Fibroblast of skin of scalp (primary cell): ENCODE data around the gene SRRT.
"Not testable (repeated sequence)": the region's sequence is repeated elsewhere in the genome, so short reads cannot be mapped to it uniquely, and the experiment has no call there.

Experiments used
- DNase-seq: peaks from one replicate; pipeline ENCODE4 v3.0.0-alpha.2; 2013

SRRT gene

GRCh38 chr7:100854146-100854895, 20.6 kb upstream of the SRRT start:
- no peak for DNase-seq

DNA sequence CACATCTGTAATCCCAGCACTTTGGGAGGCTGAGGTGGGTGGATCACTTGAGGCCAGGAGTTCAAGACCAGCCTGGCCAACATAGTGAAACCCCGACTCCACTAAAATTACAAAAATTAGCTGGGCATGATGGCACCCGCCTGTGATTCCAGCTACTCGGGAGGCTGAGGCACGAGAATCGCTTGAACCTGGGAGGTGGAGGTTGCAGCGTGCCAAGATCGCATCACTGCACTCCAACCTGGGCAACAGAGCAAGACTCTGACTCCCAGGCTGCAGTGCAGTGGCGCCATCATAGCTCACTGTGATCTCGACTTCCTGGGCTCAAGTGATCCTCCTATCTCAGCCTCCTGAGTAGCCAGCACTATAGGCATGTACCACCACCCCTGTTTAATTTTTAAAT, 20.0 kb upstream of the SRRT start:
- DNase-seq = not testable (repeated sequence)

- no peak for DNase-seq
Measured at GRCh38 chr7:100855515-100855914, 19.4 kb upstream of the SRRT start.

- no peak for DNase-seq
Measured at GRCh38 chr7:100856871-100857282, 18.0 kb upstream of the SRRT start.

DNA sequence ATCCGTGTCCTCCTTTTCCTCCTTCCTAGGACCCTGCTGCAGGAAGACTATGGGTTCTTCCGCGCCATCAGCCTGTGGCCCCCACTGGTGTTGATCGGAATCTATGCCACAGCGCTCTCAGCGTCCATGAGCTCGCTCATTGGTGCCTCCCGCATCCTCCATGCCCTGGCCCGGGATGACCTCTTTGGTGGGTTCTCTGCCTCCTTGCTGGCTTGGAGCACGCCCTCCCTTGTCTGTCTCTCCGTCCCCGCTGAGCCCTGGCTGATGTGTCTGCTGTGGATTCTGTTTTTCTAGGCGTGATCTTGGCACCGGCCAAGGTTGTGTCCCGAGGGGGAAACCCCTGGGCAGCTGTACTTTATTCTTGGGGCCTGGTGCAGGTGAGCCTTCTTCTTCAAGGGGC, 15.0 kb upstream of the SRRT start:
- no peak for DNase-seq

- no peak for DNase-seq
Measured at GRCh38 chr7:100860702-100861615, 13.9 kb upstream of the SRRT start.

DNA sequence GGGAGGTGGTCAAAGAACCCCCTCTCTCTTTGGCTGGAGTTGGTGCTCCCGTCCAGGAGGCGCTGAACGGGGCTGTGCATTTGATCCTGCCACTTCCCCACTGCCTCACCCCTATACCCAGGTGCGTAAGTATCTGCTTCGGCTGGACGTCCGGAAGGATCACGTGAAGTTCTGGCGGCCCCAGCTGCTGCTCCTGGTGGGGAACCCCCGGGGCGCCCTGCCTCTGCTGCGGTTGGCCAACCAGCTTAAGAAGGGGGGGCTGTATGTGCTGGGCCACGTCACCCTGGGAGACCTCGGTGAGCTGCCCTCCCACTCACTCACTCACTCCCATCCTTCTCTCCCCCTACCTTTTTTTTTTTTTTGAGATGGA, 13.3 kb upstream of the SRRT start:
- no peak for DNase-seq

DNA sequence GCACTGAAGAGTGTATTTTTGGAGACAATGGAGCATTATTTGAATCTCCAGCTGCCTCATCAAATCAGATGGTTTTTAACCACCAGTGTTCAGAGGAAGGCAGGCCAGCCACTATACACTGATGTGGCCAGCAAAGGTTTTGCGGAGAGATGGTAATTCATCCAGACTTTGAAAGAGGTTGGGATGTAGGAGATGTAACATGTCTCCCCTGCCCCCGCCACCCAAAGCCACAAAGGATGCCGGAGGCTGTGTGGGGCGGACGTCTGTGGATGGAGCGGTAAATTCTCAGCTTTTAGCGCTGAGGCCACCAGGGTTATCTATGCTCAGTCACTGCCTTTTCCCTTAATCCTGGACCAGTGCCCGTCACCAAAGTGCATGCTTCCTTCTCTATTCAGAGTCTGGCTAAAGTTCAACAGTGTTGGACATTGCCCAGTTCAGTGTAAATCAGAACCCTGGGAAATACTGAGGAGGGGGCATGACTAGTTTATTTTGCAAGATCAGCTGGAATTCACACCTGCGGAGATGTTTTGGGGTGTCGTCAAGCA, 11.4 kb upstream of the SRRT start:
- DNase-seq = no peak

DNA sequence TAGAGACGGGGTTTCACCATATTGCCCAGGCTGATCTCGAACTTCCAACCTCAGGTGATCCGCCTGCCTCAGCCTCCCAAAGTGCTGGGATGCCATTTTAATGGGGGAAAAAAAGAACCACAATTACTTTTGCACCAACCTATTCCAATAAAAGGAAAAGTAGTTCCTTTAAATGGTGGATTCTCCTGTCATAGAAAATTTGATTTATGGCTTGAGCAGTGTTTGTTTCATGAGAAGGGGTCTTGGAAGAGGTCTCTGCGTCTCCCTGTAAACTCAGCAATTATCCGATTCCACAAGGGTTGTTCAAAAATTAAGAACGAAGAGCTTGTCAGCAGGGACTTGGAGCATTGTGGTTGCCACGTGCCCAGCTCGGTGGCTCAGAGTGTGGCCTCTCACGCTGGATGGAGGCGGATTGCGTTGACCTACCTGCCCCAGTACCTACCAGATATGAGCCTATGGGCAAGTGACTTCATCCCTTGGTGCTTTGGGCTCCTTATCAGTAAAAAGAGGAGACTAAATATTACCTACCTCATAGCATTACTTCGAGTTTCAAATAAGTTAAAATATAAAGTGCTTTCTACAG, 10.5 kb upstream of the SRRT start:
- DNase-seq = no peak

DNA sequence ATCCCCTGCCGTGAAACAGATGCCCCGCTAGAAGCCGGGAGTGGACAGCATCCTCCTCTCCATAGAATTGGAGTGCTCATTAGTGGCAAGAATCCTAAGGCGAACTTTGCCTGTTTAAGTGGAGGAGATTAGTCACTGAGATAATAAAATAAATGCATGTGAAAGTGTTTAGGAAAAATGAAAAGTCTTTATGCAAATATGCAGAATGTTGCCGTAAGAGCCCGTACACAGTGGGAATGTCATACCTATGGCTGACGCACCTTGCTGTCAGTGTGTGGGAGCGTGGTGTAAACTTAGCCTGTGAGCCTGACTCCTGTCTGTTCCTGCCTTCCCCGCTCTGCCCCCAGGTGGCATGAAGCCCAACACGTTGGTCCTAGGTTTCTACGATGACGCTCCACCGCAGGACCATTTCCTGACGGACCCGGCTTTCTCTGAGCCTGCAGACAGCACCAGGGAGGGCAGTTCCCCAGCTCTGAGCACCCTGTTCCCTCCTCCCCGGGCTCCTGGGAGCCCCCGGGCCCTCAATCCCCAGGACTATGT, 9.5 kb upstream of the SRRT start:
- DNase-seq = no peak

GRCh38 chr7:100865938-100866728, 8.8 kb upstream of the SRRT start:
- peak; percentile 40 for DNase-seq

GRCh38 chr7:100866729-100867039, 8.2 kb upstream of the SRRT start:
- no peak for DNase-seq

DNA sequence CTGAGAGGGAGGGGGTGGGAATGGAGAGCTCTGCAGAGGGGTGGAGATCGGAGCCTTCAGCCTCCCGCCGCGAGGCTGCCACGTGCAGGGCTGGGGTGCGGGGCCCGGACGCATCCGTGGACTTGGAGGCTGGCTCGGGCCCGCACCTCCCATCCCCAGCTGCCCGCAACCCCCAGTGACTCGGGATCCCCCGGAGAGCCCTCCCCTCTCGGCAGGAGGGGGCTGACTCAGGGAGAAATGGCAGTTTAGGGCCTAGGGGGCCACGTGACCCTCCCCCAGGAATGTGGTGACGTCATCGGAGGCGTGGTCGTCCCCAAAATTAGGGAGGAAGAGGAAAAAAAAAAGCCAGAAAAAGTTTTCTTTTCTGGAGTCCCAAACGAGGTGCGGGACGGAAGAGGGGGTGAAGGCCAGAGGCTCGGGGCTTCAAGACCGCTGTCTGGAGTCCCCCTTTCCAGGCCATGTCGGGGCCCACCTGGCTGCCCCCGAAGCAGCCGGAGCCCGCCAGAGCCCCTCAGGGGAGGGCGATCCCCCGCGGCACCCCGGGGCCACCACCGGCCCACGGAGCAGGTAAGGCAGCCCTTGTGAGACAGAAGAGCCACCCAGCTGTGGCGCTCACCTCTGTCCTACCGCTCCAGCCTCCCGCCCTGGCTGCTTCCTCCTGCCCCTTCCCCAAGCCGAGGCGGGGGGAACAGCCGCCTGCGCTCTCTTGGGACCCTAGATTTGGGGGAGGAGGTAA, 7.7 kb upstream of the SRRT start, which contains the start of gene TRIP6:
Gene TRIP6 (plus strand): TSS at position 348 of the 736 bp plus-strand sequence. CDS start 111 bp downstream, at position 459.
- DNase-seq = peak; percentile 98

GRCh38 chr7:100867776-100868485, 7.0 kb upstream of the SRRT start:
- DNase-seq = no peak

DNA sequence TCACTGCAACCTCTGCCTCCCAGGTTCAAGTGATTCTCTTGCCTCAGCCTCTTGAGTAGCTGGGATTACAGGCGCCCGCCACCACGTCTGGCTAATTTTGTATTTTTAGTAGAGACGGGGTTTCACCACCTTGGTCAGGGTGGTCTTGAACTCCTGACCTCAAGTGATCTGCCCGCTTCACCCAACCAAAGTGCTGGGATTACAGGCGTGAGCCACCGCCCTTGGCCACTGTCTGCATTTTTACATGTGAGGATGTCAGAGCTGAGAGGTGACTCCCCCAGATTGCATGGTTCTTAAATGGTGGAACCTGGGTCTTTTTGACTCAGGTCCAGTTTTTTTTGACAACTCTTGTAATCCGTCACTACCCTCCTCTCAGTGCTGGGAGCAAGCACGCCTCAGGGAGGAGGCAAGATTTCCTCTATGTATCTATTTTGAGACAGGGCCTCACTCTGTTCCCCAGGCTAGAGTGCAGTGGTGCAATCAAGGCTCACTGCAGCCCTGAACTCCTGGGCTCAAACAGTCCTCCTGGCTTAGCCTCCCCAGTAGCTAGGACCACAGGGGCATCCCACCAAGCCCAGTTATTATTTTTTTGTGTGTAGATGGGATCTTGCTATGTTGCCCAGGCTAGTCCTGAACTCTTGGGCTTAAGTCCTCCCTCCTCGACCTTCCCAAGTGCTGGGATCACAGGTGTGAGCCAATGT, 1.2 kb upstream of the SRRT start:
- DNase-seq = no peak

DNA sequence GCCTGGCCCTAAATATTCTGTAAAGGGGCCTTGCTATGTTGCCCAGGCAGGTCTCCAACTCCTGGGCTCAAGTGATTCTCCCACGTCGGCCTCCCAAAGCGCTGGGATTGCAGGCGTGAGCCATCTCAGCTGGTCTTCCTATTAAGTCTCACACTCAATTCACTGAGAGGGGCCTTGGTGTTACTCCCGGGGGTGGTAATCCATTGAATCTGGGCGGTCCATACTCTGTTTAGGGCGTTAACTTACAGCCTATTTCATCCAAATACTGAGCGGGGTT, 665 bp upstream of the SRRT start:
- DNase-seq = no peak

- no peak for DNase-seq
Measured at GRCh38 chr7:100875356-100875751, 451 bp downstream of the SRRT start.

DNA sequence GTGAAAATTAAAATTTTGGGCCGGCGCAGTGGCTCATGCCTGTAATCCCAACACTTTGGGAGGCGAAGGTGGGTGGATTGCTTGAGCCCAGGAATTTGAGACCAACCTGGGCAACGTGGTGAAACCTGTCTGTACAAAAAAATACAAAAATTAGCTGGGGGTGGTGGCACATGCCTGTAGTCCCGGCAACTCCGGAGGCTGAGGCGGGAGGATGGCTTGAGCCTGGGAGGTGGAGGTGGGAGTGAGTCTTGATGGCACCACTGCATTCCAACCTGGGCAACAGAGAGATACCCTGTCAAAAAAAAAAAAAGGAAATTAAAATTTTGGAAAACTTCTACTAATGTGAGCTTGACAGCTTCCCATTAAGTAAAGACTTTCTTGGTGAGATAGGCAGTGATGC, 3.1 kb downstream of the SRRT start:
- no peak for DNase-seq

DNA sequence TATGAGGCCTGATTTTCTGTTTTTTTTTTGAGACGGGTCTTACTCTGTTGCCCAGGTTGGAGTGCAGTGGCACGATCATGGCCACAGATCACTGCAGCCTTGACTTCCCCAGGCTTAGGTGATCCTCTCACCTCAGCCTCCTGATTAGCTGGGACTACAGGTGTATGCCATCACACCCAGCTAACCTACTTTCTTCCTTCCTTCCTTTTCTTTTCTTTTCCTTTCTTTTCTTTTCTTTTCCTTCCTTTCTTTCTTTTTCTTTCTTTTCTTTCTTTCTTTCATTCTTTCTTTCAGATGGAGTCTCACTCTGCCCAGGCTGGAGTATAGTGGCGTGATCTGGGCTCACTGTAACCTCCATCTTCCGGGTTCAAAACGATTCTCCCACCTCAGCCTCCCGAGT, 3.8 kb downstream of the SRRT start:
- DNase-seq = no peak

GRCh38 chr7:100879685-100880261, 4.9 kb downstream of the SRRT start:
- DNase-seq = no peak
